ENCODE data around the gene PHF1. TPM values are rescaled to one million over a fixed set of nuclear protein-coding genes. Genes with fewer than 3 reads are reported as not detected.

Gene PHF1
- total RNA-seq, 2 donors from 2014 or later = 98.2 to 132 TPM

GRCh38 chr6:33380272-33380981 is 30.4 kb upstream of the PHF1 start:
- H3K4me3 ChIP-seq = no peak overlapping the region
- intact Hi-C loops (cut with DNase I) = no loop called here
- H3K36me3 ChIP-seq = no peaks in the 10 kb centered on the region
- no peak for DNase-seq (ENCODE audit: low spot score)
- TF ChIP-seq POLR2A (IDR thresholded peaks at IDR 0.05) = no peak
- no peak for TF ChIP-seq CTCF (IDR thresholded peaks at IDR 0.05)
- TF ChIP-seq POLR2AphosphoS5 (IDR thresholded peaks at IDR 0.05) = no peak
- no peaks in the 10 kb centered on the region for H3K27me3 ChIP-seq (replicated peaks; ENCODE audit: insufficient read depth)
- no peaks in the 10 kb centered on the region for H3K9me3 ChIP-seq
- H3K27ac ChIP-seq = no peak overlapping the region
- WGBS = 66% methylated on average over 2 of the region's 2 CpGs
- peaks cover 5% of the 10 kb centered on the region for H3K4me1 ChIP-seq (replicated peaks)

DNA sequence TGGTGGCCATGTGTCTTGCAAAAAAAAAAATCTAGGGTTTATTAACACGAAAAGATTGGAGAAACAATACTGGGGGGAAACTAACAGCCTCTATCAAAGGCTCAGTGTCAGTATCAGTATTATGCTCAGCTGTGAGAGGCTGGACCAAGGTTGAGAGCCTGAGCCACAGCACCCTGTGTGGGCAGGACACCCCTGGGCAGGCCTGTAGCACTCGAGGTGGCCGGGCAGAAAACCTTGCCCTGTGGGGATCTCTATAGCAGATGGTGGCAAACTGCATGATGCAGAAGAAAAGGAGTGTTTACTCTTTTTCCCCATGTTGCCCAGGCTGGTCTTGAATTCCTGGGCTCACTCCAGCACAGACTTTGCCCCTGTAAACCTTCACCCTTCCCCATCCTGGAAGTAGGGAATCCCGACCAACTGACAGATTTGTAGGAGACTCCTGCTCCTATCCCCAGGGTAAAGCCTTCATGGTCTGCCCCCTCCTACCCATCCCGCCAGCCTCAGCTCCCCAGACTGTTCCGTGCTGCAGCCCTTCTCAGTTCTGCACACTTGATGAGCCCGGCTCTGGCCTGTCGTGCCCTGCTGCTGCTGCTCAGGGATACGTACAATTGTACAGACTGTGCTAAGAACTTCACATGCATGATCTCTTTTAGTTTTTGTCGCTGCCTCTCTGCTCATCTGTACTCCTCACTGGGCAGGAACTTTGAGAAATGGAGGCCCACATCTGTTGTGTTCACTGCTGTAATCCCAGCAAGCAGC is 27.2 kb upstream of the PHF1 start:
- no peaks in the 10 kb centered on the region for H3K36me3 ChIP-seq
- WGBS = 80% methylated on average over 10 of the region's 10 CpGs
- H3K4me3 ChIP-seq = no peak overlapping the region
- H3K27ac ChIP-seq = no peak overlapping the region
- H3K4me1 ChIP-seq (replicated peaks) = no peaks in the 10 kb centered on the region
- DNase-seq (ENCODE audit: low spot score) = no peak
- no peaks in the 10 kb centered on the region for H3K9me3 ChIP-seq
- TF ChIP-seq POLR2AphosphoS5 (IDR thresholded peaks at IDR 0.05) (no peak), CTCF (IDR thresholded peaks at IDR 0.05) (no peak), POLR2A (IDR thresholded peaks at IDR 0.05) (no peak)
- intact Hi-C loops (cut with DNase I) = no loop called here
- no peaks in the 10 kb centered on the region for H3K27me3 ChIP-seq (replicated peaks; ENCODE audit: insufficient read depth)

GRCh38 chr6:33384581-33385020 is 26.2 kb upstream of the PHF1 start:
- WGBS = 22% methylated on average over 4 of the region's 4 CpGs
- no peaks in the 10 kb centered on the region for H3K27me3 ChIP-seq (replicated peaks; ENCODE audit: insufficient read depth)
- no peak overlapping the region for H3K27ac ChIP-seq
- H3K4me3 ChIP-seq = no peak overlapping the region
- no peaks in the 10 kb centered on the region for H3K9me3 ChIP-seq
- intact Hi-C loops (cut with DNase I) = no loop called here
- H3K4me1 ChIP-seq (replicated peaks) = no peaks in the 10 kb centered on the region
- TF ChIP-seq POLR2A (IDR thresholded peaks at IDR 0.05) (no peak), POLR2AphosphoS5 (IDR thresholded peaks at IDR 0.05) (no peak), CTCF (IDR thresholded peaks at IDR 0.05) (no peak)
- no peaks in the 10 kb centered on the region for H3K36me3 ChIP-seq
- DNase-seq (ENCODE audit: low spot score) = no peak

DNA sequence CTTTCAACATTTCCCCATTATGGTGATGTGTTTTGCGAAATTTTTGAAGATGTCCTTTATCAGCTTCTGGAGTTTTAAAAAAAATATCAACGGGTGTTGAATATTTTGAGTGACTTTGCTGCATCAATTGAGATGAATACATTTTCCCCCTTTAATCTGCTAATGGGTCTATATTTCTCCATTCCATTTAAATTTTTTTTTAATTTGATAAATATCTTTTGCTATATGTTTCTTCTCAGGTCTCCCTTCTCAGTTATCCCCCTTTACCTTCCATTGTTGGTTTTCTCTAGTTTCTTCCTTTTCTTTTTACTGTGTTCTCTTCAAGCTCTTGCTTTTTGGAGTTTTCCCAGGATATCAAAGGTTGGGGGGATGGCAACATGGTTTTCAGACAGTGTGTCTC is 20.6 kb upstream of the PHF1 start:
- Histone ChIP-seq H3K27me3 (replicated peaks; ENCODE audit: insufficient read depth) (no peaks in the 10 kb centered on the region), H3K36me3 (no peaks in the 10 kb centered on the region), H3K27ac (peak overlapping the region; percentile 92), H3K4me1 (replicated peaks) (no peaks in the 10 kb centered on the region), H3K9me3 (no peaks in the 10 kb centered on the region), H3K4me3 (no peak overlapping the region)
- WGBS = 96% methylated on average over 2 of the region's 2 CpGs
- intact Hi-C loops (cut with DNase I) = loop anchor here (2.0 to 5.0 kb wide), 2 partner anchors 37 to 65 kb away; partner anchors contain the start of gene ZBTB9
- TF ChIP-seq POLR2AphosphoS5 (IDR thresholded peaks at IDR 0.05) = no peak
- no peak for TF ChIP-seq POLR2A (IDR thresholded peaks at IDR 0.05)
- TF ChIP-seq CTCF (IDR thresholded peaks at IDR 0.05) = no peak
- no peak for DNase-seq (ENCODE audit: low spot score)

Measured in prostate gland (tissue), 2 donors.